ENCODE data around the gene ARL15.

ARL15 gene

GRCh38 chr5:54227109-54227508, 83.3 kb downstream of the ARL15 start:
- DNase-seq (ENCODE audit: low read depth) = no peak
- TF ChIP-seq CTCF (IDR thresholded peaks at IDR 0.05; ENCODE audit: low read depth, low read length, missing control alignments) = no peak
- no peak overlapping the region for H3K4me3 ChIP-seq (ENCODE audit: low read depth, low read length)
- in situ Hi-C loops (cut with HindIII; ENCODE audit: low sequenced_read_pairs) = no loop called here

- DNase-seq (ENCODE audit: low read depth) = no peak
- no peak for TF ChIP-seq CTCF (IDR thresholded peaks at IDR 0.05; ENCODE audit: low read depth, low read length, missing control alignments)
- in situ Hi-C loops (cut with HindIII; ENCODE audit: low sequenced_read_pairs) = no loop called here
- H3K4me3 ChIP-seq (ENCODE audit: low read depth, low read length) = no peak overlapping the region
These were observed 84.2 kb downstream of the ARL15 start for GRCh38 chr5:54226215-54226614.

GRCh38 chr5:54224103-54224826, 86.1 kb downstream of the ARL15 start:
- no peak overlapping the region for H3K4me3 ChIP-seq (ENCODE audit: low read depth, low read length)
- in situ Hi-C loops (cut with HindIII; ENCODE audit: low sequenced_read_pairs) = no loop called here
- TF ChIP-seq CTCF (IDR thresholded peaks at IDR 0.05; ENCODE audit: low read depth, low read length, missing control alignments) = no peak
- no peak for DNase-seq (ENCODE audit: low read depth)

DNA sequence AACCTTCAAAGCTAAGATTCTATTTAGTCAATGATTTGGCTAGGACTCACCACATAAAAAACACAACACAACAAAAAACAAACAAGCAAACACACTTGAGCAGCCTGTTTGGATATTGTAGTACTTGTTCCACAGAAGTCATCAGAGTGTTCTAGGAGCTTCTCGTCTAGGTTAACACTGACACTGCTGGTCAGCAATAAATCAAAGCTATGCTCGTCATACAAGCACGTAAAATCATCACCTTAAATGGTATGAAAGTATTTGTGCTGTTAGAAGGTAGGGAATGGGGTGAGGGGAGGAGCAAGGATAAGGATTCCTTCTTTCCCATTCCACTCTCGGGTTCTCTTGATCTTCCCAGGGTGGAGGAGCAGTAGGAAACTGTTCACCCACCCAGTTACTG, 88.0 kb downstream of the ARL15 start:
- in situ Hi-C loops (cut with HindIII; ENCODE audit: low sequenced_read_pairs) = no loop called here
- TF ChIP-seq CTCF (IDR thresholded peaks at IDR 0.05; ENCODE audit: low read depth, low read length, missing control alignments) = no peak
- DNase-seq (ENCODE audit: low read depth) = no peak
- no peak overlapping the region for H3K4me3 ChIP-seq (ENCODE audit: low read depth, low read length)

DNA sequence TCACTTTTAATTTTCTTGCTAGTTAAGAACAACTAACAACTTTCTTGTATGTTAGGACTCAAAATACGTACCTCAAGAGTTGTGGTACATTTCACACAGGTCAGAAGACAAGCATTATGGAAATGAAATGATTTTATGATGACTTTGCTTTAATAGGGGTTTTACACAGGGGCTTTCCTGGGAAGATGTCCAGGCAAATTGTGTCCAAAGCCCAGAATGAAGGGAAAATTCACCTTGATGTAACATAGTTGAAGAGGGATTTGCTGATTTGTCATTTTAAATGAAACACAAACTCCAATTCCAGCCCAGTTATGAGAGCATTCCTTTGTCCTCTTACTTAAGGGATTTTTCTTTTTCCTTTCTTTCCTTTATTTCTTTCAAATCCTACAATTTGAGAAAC, 89.2 kb downstream of the ARL15 start:
- DNase-seq (ENCODE audit: low read depth) = no peak
- no peak overlapping the region for H3K4me3 ChIP-seq (ENCODE audit: low read depth, low read length)
- in situ Hi-C loops (cut with HindIII; ENCODE audit: low sequenced_read_pairs) = no loop called here
- TF ChIP-seq CTCF (IDR thresholded peaks at IDR 0.05; ENCODE audit: low read depth, low read length, missing control alignments) = no peak

DNA sequence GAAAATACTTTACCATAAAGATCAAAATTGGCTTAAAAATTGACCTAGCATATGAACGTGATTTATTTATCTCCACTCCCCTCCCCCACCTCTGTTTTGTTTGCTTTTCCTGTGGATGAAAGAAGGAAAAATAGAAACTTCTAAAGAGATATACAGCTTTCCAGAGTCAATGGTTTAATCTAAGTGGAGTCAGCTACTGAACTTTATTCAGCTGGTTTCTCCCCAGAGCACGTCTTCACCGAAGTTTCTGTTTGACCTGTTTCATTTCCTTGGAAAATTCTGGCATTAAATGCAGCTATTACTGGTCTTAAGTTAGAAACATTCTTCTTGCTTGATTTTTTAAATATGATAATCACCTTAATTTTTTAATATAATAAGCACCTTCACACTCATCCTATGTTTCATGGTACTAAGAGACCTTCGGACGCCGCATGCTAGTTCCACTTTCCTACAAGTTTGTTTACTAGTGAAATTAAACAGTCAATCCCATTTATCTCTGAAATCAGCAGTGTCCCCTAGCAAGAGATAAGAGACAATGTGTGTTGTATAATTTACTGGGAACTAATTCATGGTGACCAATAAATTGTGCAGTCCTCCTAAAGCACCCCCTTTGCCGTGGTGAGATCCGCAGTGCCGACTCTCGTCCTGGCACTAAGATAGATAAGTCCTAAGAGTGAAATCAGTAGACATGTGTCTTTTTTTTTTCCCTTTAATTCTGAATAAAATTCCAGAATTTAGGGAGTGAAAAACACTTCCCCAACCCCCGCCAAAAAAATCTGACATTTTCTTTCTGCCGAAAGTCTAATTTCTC, 89.9 kb downstream of the ARL15 start:
- TF ChIP-seq CTCF (IDR thresholded peaks at IDR 0.05; ENCODE audit: low read depth, low read length, missing control alignments) = no peak
- H3K4me3 ChIP-seq (ENCODE audit: low read depth, low read length) = no peak overlapping the region
- DNase-seq (ENCODE audit: low read depth) = no peak
- in situ Hi-C loops (cut with HindIII; ENCODE audit: low sequenced_read_pairs) = no loop called here

All from astrocyte of the cerebellum (primary cell).